Measurements from ENCODE around the gene PCED1B.
"Not testable (repeated sequence)": the region's sequence is repeated elsewhere in the genome, so short reads cannot be mapped to it uniquely, and the experiment has no call there.

PCED1B gene

DNA sequence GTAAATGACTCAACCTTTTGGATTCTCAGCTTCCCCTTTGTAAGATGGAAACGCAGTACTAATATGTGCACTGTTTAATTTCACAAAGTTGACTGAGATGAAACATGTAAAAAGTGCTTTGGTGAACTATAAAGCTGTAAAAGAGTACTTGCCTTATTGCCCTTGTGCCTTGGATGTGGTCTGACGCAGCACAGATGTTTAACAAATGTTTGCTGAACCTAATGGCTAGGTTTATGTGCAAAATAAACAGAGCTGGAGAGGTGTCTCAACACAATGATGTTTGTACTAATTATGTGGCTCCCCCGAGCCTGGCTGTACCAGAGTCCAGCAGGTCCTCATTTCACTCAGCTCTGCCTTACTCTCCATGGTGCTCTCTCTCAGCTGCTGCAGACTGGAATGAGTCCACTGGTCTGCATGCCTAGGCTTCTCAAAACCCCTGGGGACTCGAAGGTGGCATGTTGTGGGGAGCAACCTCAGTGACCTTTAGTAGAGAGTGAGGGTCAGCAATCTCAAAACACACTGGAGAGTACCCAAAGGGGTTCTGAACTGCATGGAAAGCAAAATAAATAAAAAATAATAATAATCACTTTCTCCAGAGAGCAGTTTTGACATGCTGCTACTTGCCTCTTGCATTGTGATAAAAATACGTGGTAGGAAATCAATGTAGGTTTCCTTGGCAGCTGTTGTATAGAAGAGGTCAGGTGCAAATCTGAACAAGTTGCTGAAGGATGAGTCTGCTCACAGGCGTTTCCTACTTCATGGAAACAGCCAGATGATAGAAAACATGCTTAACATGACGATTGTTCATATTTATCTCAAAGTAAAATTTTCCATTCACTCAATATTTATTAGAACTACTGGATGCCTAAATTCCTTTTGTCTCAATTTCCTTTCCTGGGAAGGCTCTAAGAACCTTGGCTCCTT is 8.9 kb downstream of the PCED1B start:
- no peak for DNase-seq (ENCODE audit: low spot score)

DNA sequence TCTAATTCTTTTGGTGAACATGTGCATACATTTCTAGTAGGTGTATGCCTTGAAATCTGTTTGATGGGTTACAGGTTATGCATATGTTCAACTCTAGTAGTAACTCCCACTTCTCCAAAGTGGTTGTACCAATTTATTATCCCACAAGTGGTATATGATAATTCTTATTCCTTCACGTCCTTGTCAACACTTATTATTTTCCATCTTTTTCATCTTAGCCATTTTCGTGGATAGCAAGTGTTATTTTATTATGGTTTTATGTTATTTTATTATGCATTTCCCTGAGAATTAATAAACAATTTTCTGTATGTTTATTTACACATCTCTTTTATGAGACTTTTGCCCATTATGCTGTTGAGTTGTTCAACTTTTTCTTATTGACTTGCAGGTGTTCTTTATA is 11.6 kb downstream of the PCED1B start:
- DNase-seq (ENCODE audit: low spot score), result no peak

DNA sequence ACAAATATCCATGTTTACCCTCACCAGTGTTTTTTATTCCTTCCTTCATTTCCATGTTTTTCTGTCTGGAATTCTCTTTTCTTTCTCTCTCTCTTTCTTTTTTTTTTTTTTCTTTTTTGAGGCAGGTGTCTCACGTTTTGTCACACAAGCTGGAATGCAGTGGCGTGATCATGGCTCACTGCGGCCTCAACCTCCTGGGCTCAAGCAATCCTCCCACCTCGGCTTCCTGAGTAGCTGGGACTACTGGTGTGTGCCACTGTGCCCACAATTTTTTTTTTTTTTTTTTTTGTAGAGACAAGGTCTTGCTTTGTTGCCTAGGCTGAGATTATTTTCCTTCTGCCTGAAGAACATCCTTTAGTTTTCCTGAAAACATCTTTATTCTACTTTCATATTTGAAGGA is 15.4 kb downstream of the PCED1B start:
- no peak for DNase-seq (ENCODE audit: low spot score)

DNA sequence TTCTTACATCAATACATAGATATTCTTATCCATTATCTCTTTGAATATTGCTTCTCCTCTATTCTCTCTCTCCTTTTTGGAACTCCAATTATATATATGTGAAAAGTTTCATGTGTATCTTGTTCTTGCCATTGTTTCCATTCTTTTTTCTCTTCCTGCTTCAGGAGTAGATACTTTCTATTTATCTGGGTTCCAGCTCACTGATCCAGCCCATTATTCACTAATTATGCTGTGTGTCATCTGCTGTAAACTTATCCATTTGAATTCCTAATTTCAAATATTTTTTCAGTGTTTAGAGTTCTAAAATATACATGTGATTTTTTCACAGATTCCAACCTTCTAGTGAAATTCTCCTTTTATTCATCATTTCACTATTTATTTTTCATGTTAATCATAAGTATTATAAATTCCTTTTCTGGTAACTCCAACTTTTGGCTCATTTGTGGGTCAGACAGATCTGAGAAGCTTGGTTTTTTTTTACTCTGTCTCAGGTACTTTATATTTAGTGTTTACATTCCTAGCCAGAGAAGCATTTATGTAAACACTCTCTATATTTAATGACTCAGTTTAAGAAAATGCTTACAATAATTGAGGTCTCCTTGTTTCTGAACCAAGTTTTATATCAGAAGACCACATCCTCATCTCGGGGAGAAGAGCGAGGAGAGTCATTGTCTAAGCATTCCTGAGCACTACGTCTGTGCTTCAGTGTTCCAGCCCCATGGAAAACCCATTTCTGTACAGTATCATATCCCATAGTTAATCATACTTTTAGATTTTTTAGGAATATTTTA is 16.2 kb downstream of the PCED1B start:
- no peak for DNase-seq (ENCODE audit: low spot score)

DNA sequence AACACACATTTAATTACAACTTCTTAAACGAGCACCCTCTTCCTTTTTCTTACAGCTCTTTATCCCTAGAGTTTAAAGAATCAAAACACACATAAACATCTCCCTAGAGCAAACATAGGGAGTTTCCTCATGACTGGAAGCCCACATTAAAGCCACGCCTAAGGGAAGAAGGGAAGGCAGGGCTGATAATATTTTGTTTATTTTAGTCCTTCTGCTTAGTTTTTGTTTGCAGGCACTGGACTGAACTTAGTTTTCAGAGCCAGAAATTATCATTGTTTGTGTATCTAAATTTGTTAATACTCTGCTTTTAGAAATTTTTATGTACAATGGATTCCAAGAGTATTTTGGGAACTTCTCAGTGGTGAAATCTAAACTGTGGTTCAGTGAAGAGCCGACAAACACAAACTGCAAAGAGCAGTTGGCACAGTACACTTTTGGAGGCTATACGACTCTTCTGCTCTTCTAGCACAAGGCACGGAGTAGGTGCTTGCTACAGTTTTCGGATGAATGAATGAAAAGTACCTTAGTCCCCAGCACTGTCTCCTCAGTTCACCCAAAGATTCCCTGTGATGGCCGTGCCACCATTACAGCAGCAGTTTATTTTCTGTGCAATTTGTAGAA is 18.0 kb downstream of the PCED1B start:
- DNase-seq (ENCODE audit: low spot score), result no peak

GRCh38 chr12:47098099-47098498 is 18.7 kb downstream of the PCED1B start:
- no peak for DNase-seq (ENCODE audit: low spot score)

DNA sequence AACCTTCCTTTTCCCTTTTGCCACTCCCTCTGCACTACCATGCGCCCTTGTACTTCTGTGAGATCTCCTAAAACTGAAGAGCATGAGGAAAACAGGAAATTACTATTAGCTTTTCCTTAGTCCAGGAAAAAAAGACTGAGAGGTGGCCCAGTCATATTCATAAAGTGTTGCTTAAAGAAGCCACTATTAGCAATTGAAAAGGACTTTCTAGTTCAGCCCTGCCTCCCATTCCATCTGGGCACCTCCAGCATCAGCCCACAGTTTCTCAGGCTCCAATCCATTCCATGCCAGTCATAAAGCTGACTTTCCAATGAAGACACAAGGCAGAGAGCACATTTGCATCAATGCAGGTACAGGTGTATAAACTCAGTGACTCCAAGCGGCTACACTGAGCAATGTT is 20.2 kb downstream of the PCED1B start:
- no peak for DNase-seq (ENCODE audit: low spot score)

DNA sequence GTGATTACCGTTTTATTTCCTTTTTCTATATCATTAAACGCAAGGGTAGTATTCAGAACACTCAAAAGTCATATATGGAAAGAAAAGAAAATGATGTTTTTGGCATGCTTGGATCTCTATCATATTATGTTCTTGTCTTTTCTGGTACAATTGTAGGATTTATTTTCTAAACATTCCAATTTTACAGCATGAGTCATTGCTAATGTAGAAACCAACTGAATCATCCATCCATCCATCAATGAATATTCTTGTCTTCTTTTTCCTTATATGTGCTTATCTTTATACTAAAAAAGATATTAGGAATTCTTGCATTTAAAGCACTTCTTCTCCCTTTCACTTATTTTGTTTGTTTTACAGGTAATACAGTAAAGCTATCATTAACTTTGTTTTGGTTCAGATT is 20.7 kb downstream of the PCED1B start:
- DNase-seq (ENCODE audit: low spot score), result no peak

DNA sequence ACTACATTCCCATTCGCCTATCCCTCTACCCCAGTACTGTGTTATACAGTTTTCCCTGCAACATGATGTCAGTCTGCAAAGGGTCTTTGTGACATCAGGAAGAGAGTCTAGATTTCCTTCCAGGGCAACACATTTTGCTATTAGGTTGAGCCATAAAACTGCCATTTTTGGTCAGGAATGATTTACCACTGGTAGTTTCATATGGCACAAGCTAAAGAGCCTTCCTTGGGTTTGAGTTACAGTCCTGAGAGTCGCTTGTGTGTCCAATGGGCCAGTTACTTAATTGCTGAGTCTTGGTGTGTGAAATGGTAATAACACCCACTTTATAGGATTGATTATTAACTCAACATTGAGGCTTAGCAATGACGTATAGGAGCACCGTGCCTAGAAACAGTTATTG is 23.0 kb downstream of the PCED1B start:
- DNase-seq (ENCODE audit: low spot score), result no peak

- no peak for DNase-seq (ENCODE audit: low spot score)
Measured at GRCh38 chr12:47102845-47103651, 23.6 kb downstream of the PCED1B start.

DNA sequence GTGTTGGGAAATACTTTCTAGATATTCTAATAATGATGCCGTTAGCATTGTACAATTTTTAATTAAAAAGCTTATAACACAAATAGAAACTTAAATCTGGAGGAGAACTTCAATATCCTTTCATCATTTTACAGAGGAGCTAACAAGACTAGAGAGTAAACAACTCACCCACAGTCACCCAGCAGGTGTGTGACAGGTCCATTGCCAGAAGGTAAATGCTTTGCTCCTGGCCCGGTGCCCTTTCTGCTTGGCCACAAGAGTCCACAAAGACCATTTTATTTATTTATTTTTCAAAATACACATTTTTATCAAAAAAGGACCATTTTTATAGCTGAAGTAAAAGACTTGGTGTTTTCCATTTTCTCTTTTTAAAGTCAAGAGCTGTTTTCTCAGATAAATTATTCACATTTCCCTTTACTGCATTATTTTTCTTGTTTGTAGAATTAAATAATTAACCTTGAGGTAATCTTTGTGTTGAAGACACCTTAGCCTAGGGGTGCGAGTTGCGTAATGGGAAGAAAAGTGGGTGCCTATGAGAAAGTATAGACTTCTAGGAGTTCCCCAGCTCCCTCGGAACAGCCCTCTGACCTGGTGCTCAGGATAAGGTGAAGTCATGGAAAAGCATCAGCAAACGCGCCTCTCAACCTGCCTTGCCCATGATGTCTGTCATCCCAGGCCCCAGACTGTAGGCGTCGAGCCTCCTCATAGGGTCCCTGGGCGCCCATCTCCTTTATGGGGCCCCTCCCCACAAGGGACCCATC is 26.7 kb downstream of the PCED1B start:
- no peak for DNase-seq (ENCODE audit: low spot score)

- no peak for DNase-seq (ENCODE audit: low spot score)
Measured at GRCh38 chr12:47107446-47107845, 28.0 kb downstream of the PCED1B start.

- DNase-seq (ENCODE audit: low spot score), result no peak
Measured at GRCh38 chr12:47107926-47108325, 28.5 kb downstream of the PCED1B start.

DNA sequence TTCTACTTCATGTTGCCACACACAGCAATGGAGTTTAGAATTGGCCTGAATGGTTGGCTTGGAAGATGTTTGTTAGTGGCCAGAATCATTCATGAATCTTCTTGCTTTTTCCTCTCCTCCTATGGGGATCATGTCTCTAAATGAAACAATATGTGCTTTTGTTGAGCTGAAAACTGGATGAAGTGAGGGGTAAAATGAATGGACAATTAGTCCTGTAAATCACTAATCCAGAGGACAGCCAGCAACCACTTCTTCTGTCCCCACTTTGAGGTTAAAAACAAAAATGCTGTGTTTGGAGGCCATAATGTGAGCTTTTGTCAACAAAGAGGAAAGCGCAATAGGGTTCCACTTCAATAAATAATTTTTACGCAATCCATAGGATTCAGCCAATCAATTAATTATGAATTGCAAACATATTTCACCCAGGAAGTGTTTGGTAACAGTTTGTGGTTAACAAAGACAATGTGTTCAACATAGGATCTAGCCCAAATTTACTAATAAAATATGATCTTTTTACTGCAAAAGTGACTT is 30.7 kb downstream of the PCED1B start:
- DNase-seq (ENCODE audit: low spot score), result no peak

GRCh38 chr12:47110718-47111391 is 31.4 kb downstream of the PCED1B start:
- no peak for DNase-seq (ENCODE audit: low spot score)

GRCh38 chr12:47111392-47111778 is 32.0 kb downstream of the PCED1B start:
- no peak for DNase-seq (ENCODE audit: low spot score)

GRCh38 chr12:47111854-47112253 is 32.4 kb downstream of the PCED1B start:
- DNase-seq (ENCODE audit: low spot score), result no peak

- no peak for DNase-seq (ENCODE audit: low spot score)
Measured at GRCh38 chr12:47112679-47113078, 33.3 kb downstream of the PCED1B start.

- DNase-seq (ENCODE audit: low spot score), result no peak
Measured at GRCh38 chr12:47114481-47114892, 35.1 kb downstream of the PCED1B start.

GRCh38 chr12:47117305-47117704 is 37.9 kb downstream of the PCED1B start:
- not testable (repeated sequence) for DNase-seq (ENCODE audit: low spot score)
